Omental fat pad (tissue), 4 donors: ENCODE measurements around the gene GSTA2. TPM values are rescaled to one million over a fixed set of nuclear protein-coding genes. Genes with fewer than 3 reads are reported as not detected.
"Not testable (repeated sequence)": the region's sequence is repeated elsewhere in the genome, so short reads cannot be mapped to it uniquely, and the experiment has no call there.

Source experiments
- ATAC-seq: fragments of 150-250 bp; one replicate; pipeline ENCODE4 v1.9.1; 2016; ENCODE audit warnings: mild to moderate bottlenecking, moderate library complexity; ENCODE audit not compliant: low FRiP score
- DNase-seq: peaks from one replicate; pipeline ENCODE4 v3.0.0-alpha.2; 2019; ENCODE audit warnings: low spot score
- total RNA-seq, 4 donors: library from RNA; depleted of rRNA; stranded (reverse); fragments of >200 nt; gene quantifications; one replicate each; pipeline ENCODE4 v1.1.0, GENCODE V29; 2016
- TF ChIP-seq, protein P1 (sequence below), 3 donors: fragments of 450-650 bp; IDR thresholded peaks; one replicate each; pipeline ENCODE4 v1.5.1; 2016 to 2017; ENCODE audit warnings: antibody characterized with exemption in 3 of 3, mild to moderate bottlenecking in 3 of 3, moderate library complexity in 2 of 3

The GSTA2 gene
- total RNA-seq, 4 donors from 2014 or later = not detected

DNA sequence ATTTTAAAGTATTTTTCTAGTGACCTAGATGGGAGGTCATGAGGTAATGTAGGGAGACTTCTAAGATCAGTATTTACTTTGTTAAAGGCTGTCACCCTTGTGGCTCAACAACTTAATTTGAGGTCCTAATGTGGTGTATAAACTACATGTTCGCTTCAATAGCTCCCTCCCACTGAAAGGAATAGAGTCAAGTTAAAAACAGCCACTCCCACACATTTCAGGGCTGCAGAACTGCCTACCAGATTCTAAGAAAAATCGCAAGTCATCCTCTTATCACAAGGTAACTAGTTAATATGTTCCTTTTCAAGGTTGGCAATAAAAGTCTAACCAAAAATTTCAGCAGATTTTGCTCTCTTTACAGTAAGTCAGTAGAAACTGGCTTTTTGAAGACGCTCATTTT is 25.2 kb upstream of the GSTA2 start:
- no peak for DNase-seq
- TF ChIP-seq, protein P1, sequence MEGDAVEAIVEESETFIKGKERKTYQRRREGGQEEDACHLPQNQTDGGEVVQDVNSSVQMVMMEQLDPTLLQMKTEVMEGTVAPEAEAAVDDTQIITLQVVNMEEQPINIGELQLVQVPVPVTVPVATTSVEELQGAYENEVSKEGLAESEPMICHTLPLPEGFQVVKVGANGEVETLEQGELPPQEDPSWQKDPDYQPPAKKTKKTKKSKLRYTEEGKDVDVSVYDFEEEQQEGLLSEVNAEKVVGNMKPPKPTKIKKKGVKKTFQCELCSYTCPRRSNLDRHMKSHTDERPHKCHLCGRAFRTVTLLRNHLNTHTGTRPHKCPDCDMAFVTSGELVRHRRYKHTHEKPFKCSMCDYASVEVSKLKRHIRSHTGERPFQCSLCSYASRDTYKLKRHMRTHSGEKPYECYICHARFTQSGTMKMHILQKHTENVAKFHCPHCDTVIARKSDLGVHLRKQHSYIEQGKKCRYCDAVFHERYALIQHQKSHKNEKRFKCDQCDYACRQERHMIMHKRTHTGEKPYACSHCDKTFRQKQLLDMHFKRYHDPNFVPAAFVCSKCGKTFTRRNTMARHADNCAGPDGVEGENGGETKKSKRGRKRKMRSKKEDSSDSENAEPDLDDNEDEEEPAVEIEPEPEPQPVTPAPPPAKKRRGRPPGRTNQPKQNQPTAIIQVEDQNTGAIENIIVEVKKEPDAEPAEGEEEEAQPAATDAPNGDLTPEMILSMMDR (IDR thresholded peaks at IDR 0.05) = no peak

DNA sequence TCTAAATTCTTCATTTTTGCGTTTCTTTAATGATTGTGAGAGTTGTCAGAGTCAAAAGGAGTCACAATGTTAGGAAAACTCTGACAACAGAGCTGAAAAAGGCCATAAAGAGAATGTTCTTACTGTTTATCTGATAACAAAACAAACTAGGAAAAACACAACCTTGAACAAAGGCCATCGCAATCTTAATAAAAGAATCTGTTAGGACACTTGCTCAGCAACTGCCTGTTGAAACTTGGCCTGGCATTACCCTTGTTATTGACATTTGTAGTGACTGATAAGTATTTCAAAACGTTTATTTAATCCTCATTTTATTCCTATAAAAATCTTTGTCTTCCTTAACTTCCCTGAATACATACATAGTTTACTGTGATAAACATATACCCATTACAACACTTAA is 24.6 kb upstream of the GSTA2 start:
- DNase-seq = no peak
- ATAC-seq = no peak
- TF ChIP-seq, protein P1 (IDR thresholded peaks at IDR 0.05) = no peak

More for the DNA sequence above, 25.2 kb upstream of the GSTA2 start:
- ATAC-seq = peak; percentile 69

DNA sequence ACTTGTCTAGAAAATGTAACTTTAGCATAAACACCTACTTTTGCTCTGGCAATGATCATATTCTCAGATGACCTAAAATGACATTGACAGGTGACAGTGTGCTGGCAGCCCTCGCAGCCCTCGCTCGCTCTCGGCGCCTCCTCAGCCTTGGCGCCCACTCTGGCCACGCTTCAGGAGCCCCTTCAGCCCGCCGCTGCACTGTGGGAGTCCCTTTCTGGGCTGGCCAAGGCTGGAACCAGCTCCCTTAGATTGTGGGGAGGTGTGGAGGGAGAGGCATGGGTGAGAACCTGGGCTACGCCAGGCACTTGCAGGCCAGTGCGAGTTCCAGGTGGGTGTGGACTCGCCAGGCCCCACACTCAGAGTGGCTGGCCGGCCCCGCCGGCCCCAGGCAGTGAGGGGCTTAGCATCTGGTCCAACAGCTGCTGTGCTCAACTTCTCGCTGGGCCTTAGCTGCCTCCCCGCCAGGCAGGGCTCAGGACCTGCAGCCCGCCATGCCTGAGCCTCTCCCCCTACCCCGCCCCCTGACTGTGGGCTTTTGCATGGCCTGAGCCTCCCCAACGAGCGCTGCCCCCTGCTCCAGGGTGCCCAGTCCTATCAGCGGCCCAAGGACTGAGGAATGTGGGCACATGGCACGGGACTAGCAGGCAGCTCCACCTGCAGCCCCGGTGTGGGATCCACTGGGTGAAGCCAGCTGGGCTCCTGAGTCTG is 23.1 kb upstream of the GSTA2 start:
- TF ChIP-seq, protein P1 (IDR thresholded peaks at IDR 0.05) = no peak
- DNase-seq (no peak), ATAC-seq (no peak)

DNA sequence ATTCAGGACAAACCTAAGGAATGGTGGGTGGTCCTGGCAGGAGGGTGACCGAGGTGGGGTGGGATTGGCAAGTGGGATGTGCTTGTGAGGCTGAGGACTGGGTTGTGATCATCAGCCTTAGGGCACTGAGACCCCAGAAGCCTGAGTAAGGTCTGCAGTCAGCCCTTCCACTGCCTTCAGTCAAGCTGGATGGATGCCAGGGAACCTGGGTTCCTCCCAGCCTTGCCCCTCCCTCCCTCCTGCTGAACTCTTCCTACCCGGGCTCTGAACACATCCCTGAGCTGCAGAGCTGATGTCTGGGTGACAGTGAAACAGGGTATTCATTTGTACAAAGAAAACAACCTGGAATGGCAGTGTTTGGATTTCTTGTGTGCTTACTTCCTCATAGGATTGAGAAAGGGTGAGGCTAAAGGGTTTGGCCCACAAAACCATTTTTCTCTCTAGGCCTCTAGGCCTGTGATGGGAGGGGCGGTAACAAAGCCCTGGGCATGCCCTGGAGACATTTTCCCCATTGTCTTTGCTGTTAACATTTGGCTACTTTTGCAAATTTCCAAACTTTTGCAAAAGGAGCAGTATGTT is 19.5 kb upstream of the GSTA2 start:
- DNase-seq, ATAC-seq: not testable (repeated sequence)

DNA sequence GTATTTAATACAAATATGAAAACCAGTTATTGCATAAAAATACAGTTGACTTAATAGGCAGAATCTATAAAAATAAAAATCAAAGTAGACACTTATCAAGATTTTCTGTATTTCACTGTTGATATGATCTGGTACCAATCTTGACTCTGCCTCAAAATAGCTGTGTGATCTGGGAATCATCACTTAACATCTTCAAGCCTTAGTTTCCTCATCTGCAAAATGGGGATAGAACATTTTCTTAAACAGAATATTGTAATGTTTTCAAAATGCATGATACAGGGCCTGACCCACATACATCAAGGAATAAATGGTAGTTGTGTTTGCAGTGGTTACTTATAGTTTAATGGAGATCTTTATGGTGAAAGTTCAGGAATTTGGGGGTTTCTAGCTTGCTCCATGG is 18.9 kb upstream of the GSTA2 start:
- not testable (repeated sequence) for DNase-seq, ATAC-seq

DNA sequence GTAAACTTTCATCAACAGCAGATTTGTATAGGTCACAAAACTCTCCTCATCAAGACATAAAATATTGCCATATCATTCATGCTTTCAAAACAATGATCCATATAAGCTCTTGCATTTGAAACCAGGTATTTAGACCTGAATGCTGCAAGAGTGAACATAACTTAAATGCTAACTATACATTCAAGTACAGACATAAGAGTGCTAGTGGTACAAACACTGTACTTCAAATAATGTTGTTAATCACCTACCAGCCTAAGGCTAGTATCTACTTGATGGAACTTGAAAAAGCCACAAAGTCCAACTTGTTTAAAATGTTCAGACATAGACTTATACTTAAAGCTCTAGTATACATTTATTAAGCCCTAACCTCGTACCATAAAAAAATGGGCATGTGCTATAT is 16.0 kb upstream of the GSTA2 start:
- TF ChIP-seq, protein P1 (IDR thresholded peaks at IDR 0.05) = no peak
- DNase-seq (no peak), ATAC-seq (no peak)

DNA sequence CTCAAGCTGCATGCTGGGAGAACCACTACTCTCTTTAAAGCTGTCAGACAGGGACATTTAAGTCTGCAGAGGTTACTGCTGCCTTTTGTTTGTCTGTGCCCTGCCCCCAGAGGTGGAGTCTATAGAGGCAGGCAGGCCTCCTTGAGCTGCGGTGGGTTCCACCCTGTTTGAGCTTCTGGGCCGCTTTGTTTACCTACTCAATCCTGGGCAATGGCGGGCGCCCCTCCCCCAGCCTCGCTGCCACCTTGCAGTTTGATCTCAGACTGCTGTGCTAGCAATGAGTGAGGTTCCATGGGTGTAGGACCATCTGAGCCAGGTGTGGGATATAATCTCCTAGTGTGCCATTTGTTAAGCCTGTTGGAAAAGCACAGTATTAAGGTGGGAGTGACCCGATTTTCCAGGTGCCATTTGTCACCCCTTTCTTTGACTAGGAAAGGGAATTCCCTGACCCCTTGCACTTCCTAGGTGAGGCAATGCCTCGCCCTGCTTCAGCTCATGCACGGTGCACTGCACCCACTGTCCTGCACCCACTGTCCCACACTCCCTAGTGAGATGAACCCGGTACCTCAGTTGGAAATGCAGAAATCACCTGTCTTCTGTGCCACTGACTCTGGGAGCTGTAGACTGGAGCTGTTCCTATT is 13.6 kb upstream of the GSTA2 start:
- not testable (repeated sequence) for DNase-seq, ATAC-seq

DNA sequence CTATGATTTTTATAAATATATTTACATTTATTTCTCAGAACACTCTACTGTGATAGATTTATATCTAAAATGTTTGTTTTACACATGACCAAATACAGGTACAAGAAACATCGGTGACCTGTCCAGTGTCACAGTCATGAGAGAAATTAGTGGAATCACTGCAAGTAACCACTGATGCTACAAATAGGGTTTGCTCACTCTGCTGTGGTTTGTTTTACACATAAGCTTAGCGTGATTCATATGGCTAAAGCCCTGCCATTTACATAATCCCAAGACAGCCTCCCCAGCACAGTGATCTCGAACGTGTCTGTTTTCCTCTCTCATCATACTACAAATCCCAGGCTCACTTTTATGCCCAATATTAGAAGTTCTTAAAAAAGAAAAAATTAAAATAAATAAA is 6.1 kb upstream of the GSTA2 start:
- not testable (repeated sequence) for ATAC-seq, DNase-seq

DNA sequence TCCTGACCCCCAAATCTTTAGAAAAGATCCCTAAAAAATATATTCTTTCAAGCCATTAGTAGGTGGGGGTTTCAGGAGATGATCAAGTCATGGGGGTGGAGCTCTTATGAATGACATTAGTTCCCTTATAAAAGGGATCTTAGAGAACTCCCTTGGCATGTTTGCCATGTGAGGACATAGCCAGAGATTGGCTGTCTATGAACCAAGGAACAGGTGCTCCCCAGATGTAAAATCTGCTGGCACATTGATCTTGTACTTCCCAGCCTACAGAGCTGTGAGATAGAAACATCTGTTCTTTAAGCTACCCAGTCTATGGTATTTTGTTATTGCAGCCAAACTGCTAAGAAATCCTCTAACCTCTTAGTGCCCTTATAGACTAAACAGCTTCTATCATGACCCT is 4.4 kb upstream of the GSTA2 start:
- not testable (repeated sequence) for ATAC-seq, DNase-seq

DNA sequence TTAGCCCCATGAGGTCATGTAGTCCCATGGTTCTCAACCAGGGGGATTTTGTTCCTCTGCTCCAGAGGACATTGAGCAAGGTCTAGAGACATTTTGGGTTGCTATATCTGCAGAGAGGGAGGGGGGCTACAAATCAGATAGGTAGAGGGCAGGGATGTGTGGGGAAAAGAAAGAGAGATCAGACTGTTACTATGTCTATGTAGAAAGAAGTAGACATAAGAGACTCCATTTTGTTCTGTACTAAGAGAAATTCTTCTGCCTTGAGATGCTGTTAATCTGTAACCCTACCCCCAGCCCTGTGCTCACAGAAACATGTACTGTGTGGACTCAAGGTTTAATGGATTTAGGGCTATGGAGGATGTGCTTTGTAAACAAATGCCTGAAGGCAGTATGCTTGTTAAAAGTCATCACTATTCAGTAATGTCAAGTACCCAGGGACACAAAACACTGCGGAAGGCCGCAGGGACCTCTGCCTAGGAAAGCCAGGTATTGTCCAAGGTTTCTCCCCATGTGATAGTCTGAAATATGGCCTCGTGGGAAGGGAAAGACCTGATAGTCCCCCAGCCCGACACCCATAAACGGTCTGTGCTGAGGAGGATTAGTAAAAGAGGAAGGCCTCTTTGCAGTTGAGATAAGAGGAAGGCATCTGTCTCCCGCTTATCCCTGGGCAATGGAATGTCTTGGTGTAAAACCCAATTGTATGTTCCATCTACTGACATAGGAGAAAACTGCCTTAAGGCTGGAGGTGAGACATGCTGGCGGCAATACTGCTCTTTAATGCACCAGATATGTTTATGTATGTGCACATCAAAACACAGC is 1.4 kb downstream of the GSTA2 start:
- ATAC-seq, DNase-seq: not testable (repeated sequence)
